CD4-positive, alpha-beta T cell treated with Interleukin-4 for 4 hours (primary cell): Measurements from ENCODE around the gene HYAL2.
"Not testable (repeated sequence)": the region's sequence is repeated elsewhere in the genome, so short reads cannot be mapped to it uniquely, and the experiment has no call there.

ENCODE experiments used
- DNase-seq: peaks from one replicate; pipeline ENCODE4 v3.0.0-alpha.2; 2020

HYAL2 gene

DNA sequence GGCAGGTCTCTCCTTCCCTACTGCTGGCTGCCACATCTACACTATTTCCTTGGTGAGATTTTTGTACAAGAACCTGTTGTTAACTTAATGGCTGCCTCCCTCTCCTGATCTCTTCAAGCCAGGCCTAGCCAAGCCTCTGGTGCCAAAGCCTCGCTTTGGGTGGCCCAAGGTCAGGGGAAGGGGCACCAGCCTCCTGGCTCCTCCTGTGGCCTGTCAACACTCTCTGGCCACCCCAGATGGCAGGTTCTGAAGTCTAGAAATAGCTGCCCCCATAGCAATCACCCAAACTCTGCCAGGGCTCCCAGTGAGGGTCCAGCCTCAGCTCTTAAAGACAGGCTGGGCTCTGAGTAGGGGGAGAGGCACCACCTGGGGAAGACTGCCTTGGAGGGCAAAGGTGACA lies 35.3 kb downstream of the HYAL2 start:
- no peak for DNase-seq

DNA sequence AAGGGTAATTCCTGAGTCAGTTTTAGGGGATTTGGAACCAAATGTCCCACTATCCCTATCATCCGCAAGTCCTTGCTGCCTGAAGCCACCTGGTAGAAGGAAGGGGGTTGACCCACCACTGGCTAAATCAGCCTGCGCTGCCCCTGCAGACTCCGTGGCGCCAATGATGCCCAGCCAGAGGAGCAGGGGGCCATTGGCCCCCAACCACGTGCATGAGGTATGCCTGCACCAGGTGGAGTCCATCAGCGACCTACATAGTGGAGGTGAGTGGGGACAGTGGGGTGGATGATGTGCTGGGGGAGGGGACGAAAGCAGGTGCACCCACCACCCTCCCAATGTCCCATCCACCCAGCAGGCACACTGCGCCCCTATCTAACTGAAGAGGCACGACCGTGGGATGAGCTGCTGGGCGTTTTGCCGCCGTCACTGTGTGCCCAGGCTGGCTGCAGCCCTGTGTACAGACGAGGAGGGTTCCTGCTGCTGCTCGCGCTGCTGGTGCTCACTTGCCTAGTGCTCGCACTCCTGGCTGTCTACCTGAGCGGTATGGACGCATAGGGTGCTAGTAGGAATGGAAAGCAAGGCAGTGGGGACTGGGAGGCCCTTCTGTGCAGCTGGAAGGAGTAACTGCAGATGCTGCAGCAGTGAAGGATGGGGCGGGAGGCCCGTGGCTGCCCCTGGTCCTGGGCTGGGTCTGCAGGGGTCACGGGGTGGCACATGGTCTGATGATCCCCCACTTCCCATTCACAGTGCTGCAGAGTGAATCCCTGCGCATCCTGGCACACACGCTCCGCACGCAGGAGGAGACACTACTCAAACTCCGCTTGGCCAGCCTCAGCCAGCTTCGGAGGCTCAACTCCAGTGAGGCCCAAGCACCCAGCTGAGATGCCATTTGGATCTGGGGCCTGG lies 36.0 kb downstream of the HYAL2 start:
- DNase-seq = no peak

DNA sequence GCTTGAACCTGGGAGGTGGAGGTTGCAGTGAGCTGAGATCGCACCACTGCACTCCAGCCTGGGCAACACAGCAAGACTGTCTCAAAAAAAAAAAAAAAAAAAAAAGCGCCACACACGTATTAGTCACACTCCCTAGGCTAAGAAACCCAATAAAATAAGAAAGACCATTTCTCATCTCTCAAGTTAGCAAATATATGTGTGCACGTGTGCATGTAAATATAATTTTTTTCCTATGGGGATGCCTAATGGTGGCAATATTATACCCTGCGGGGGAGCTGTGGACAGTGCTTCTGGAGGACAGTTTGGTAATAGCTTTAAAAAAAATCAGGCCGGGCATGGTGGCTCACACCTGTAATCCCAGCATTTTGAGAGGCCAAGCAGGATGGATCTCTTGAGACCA lies 38.4 kb downstream of the HYAL2 start:
- DNase-seq = not testable (repeated sequence)

DNA sequence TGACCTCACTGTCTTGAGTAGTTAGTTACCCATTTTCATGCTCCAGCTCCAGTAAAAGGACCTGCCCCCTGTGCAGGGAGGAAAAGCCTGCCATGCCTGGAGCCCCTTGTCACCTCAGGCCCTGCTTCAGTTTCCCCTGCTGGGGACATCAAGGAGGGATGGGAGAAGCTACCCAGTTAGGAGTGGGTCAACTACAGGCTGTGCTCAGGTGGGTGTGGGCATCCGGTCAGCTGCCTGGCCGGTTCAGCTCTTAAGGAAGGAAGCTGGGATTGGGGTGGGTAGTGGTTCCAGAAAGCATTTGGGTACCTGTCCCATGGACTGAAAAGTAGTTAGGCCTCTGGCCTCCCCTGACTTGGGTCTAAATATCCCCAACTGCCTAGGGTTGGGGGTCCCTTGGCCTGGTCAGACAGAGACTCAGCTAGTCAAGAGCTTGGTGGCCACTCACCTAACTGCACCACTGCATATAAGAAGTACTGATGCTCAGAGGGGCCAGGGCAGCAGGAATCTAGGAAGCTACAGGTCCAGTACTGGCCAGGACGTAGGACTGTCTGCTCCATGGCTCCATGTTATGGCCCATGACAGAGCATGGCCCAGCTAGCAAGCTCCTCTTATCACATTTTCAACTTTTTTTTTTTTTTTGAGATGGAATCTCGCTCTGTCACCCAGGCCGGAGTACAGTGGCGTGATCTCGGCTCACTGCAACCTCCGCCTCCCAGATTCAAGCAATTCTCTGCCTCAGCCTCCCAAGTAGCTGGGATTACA lies 43.1 kb downstream of the HYAL2 start:
- DNase-seq = no peak

DNA sequence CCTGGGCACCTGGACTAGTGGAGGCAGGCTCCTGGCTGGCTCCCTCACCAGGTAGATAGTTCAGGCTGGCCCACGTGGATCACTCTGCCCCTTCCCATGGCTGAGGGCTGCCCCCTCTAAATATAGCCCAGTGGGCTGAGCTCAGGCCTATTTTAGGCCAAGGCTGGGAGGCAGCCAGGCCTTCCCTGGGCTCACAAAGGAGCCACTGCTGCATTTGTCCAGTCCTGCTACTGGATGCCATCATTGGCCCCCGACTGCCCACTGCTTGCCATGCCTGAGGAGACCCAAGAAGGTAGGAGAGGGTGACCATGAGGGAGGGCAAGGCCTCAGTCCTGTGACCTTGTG lies 43.7 kb downstream of the HYAL2 start, which contains the start of gene LSMEM2:
Gene LSMEM2 (plus strand): TSS at position 208 of the 345 bp plus-strand sequence. CDS start 27 bp downstream, at position 235.
- no peak for DNase-seq

DNA sequence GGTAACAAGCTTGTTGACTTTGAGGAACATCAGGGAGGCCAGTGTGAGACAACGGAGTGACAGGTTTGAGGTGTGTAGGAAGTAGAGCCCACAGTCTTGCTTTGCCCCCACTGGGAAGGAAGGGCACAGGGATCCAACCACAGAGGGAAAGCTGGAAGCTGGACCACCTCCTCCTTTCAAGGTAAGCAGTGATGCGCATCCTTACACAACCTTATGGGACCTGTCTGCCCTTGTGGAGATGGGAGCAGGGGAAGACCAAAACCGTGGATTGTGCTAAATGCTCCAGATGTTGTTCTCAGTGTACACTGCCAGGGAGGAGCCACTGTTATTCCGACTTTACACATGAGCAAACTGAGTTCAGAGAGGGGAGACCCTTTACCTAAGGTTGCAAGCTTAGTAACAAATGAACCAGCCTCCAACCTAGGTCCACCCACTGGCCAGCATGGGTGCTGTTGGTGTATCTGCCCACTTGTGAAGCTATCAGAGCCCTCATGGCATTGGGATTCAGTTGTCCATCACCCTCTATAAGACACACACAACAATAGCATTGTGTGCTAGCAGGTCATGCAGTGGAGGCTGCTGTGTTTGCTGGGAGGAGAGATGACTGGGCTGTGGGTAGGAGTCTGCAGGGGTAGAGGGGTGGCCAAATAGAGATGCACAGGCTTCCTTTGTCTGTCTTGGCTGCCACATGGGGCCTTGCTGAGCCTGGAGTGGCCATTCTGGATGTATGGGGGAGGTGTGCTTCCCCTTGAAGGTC lies 44.2 kb downstream of the HYAL2 start:
- no peak for DNase-seq

DNA sequence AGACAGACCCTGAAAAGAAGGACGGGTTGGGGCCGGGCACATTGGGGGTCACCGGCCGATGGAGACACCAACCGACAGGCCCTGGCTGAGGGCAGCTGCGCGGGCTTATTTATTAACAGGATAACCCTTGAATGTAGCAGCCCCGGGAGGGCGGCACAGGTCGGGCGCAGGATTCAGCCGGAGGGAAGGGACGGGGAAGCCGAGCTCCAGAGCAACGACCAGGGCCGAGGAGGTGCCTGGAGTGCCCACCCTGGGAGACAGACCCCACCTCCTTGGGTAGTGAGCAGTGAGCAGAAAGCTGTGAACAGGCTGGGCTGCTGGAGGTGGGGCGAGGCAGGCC lies 45.8 kb downstream of the HYAL2 start:
- no peak for DNase-seq

DNA sequence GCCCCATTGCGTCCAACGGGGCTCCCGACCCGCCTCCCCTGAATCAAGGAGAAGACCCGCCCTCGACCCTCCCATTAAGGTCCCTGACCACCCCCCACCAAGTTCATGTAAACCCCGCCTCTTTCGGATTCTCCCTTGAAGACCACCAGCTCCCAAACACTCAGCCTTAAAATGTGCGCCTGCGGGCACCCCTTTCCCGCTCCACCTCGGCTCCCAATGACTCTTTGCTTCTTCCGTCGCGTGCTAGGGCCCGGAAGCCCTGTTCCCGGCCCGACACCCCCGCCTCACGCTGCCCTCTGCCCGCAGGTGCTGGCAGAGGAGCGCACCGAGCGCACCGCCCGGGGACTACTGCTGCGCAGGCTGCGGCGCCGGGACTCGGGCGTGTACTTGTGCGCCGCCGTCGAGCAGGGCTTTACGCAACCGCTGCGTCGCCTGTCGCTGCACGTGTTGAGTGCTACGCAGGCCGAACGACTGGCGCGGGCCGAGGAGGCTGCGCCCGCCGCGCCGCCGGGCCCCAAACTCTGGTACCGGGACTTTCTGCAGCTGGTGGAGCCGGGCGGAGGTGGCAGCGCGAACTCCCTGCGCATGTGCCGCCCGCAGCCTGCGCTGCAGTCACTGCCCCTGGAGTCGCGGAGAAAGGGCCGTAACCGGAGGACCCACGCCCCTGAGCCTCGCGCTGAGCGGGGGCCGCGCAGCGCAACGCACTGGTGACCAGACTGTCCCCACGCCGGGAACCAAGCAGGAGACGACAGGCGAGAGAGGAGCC lies 46.4 kb downstream of the HYAL2 start:
- no peak for DNase-seq

DNA sequence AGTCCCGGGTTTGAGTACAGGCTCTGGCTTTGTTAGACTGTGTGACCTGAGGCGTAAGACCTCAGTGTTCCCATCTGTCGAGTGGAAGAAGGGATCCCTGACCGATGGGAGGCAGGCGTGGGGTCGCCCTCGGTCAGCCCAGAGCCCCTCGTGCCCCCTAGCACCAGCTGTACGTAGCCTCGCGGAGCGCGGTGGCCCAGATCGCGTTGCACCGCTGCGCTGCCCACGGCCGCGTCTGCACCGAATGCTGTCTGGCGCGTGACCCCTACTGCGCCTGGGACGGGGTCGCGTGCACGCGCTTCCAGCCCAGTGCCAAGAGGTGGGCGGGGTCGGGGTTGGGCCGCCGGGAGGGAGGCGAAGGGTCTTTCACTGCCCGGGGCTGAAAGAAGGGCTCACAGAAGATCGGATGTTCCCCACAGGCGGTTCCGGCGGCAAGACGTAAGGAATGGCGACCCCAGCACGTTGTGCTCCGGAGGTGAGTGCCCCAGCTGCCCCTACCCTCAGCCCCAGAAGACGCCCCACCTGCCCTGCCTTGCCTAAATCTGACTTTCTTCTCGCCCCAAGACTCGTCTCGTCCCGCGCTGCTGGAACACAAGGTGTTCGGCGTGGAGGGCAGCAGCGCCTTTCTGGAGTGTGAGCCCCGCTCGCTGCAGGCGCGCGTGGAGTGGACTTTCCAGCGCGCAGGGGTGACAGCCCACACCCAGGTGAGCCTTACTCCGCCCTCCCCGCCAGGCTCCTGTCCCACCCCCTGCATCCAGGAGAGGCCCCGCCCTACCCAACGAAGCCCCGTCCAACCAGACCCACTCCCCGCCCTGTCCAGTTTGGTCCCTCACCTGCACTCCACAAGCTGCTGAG lies 47.2 kb downstream of the HYAL2 start:
- DNase-seq = no peak

DNA sequence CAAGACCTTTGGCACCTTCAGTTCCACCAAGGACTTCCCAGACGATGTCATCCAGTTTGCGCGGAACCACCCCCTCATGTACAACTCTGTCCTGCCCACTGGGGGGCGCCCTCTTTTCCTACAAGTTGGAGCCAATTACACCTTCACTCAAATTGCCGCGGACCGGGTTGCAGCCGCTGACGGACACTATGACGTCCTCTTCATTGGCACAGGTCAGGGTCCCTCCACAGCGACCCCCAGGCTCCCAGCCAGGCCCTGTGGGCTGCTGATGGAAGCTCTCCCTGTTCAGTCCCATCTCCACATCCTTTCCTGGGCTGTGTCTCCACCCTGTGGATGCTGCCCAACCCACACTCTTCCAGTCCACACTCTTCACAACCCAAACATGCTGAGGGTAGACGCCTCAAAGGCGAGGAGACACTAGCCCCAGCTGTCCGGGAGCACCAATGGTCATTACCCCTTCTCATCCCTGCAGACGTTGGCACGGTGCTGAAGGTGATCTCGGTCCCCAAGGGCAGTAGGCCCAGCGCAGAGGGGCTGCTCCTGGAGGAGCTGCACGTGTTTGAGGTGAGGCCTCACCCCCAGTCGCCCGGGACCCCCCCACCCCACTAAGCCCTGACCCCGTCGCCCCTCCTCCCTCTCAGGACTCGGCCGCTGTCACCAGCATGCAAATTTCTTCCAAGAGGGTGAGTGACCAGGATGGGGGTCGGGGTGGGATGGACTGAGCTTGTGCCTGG lies 48.0 kb downstream of the HYAL2 start:
- peak; percentile 57 for DNase-seq

DNA sequence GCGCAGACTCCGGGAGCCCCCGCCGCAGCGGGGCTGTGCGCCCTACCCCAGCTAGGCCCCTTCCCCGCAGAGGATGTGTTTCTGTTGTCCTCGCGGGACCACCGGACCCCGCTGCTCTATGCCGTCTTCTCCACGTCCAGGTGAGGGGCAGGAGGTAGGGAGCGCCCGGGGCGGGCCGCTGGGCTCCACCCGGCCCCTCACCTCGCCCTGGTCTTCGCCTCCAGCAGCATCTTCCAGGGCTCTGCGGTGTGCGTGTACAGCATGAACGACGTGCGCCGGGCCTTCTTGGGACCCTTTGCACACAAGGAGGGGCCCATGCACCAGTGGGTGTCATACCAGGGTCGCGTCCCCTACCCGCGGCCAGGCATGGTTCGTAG lies 48.9 kb downstream of the HYAL2 start:
- no peak for DNase-seq

DNA sequence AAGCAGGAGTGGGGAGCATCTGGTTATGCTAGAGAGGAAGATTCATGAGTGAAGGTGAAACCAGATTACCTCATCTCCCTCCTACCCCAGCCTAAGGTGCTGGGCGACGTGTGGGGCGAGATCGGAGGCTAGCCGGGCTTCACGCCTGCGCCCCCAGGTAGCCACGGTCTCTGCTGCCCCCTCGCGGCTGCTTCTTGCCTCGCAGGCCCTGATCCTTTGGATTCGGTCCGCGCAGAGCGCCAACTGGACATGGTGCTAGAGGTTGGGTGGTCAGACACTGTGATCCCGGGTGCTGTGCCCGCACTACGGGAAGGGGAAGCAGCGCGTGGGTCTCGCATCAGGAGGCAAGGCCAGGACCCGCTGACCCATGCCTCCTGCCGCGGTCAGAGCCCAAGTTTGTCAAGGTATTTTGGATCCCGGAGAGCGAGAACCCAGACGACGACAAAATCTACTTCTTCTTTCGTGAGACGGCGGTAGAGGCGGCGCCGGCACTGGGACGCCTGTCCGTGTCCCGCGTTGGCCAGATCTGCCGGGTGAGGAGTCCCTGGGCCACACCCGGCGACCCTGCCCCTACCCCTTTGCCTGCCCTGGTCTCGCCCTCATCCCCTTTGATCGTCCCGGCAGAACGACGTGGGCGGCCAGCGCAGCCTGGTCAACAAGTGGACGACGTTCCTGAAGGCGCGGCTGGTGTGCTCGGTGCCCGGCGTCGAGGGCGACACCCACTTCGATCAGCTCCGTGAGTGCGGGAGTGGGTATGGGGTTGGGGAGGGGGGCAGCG lies 49.4 kb downstream of the HYAL2 start:
- peak; percentile 74 for DNase-seq

DNA sequence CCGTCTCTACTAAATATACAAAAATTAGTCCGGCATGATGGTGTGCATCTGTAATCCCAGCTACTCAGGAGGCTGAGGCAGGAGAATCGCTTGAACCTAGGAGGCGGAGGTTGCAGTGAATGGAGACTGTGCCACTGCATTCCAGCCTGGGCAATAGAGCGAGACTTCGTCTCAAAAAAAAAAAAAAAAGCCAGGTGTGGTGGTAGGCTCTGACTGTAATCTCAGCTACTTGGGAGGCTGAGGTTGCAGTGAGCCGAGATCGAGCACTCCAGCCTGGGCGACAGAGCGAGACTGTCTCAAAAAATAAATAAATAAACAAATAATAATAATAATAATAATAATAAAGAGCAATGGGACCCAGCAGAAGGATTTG lies 50.0 kb downstream of the HYAL2 start:
- not testable (repeated sequence) for DNase-seq

DNA sequence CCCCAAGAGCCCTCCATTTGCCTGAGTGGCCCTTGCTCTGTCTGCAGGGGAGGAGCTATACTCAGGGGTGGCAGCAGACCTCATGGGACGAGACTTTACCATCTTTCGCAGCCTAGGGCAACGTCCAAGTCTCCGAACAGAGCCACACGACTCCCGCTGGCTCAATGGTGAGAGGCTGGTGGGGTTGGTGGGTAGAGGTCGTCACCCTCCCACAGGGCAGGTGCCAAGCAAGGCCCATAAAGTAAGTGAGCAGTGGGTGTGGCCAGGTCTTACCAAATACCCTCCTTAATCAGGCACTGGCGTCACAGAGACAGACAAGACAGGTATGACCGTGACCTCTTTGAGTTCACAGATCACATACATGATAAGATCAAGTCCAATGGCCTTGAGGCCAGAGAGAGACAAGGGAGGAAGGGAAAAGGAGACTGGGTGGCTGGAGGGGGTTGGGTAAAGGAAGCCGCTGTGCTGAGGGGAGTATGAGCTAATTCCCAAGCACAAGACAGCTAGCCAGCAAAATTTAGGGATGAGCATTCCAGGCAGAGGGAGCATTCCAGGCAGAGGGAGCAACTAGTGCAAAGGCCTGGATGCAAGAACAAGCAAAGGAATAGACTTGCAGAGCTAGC lies 51.1 kb downstream of the HYAL2 start:
- DNase-seq = no peak

DNA sequence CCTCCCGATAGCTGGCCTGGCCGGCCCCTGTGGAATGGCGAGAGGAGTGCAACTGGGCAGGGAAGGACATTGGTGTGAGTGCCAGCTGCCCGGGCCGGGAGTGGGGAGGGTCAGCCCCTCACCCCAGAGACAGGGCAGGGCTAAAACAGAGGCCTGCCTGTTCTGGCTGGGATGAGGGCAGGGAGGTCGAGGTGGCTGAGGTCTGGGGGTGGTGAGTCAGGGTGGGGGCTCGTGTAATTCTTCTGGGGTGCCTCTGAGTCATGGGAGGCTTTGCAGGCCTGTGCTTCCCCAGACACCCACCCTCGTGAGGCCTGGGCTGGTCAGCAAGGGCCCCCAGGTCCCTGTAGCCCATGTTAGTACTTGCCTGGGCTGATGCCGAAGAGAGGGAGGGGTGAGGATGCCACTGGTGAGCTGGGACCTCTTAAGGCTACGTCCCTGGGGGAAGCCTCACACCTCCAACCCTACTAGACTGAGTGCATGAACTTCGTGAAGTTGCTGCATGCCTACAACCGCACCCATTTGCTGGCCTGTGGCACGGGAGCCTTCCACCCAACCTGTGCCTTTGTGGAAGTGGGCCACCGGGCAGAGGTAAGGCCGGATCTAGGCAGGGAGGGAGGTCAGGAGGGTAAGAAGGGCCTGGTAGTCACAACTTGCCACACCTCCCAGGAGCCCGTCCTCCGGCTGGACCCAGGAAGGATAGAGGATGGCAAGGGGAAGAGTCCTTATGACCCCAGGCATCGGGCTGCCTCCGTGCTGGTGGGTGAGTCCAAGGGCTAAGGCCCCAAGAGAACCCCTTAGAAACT lies 51.9 kb downstream of the HYAL2 start:
- no peak for DNase-seq

DNA sequence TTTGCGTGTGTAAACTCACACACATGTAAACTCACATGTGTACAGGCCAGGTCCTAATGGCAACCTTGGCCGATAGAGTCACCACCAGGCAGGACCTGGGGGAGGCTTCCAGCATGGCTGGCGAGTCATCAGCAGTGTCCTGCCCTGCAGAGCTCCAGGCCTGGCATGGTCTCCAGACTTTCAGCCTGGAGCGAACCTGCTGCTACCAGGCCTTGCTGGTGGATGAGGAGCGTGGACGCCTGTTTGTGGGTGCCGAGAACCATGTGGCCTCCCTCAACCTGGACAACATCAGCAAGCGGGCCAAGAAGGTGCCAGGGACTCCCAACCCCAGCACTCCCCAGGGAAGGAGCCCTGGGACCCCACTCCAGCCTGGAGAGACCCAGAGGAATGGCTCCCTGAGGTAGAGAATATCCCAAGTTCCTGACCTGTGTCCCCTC lies 52.5 kb downstream of the HYAL2 start:
- no peak for DNase-seq

DNA sequence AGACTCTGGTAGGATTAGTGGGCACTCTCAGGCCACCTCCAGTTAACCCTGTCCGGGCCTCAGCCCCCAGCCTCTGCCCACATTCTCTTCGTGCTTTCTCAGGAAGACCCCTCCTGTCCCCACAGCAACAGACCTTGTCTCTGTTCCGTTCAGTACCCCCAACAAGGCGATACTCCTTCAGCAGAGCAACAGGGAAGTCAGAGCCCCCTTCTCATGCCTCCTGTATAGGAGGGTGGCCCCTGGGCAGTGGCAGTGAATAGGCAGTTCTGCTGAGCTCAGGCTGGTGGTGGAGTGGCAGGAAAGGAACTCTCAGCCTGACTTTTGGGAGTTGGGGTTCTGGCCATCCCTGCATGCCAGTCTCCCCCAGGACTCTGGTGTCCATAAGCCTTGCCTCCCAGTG lies 53.1 kb downstream of the HYAL2 start:
- DNase-seq = no peak

DNA sequence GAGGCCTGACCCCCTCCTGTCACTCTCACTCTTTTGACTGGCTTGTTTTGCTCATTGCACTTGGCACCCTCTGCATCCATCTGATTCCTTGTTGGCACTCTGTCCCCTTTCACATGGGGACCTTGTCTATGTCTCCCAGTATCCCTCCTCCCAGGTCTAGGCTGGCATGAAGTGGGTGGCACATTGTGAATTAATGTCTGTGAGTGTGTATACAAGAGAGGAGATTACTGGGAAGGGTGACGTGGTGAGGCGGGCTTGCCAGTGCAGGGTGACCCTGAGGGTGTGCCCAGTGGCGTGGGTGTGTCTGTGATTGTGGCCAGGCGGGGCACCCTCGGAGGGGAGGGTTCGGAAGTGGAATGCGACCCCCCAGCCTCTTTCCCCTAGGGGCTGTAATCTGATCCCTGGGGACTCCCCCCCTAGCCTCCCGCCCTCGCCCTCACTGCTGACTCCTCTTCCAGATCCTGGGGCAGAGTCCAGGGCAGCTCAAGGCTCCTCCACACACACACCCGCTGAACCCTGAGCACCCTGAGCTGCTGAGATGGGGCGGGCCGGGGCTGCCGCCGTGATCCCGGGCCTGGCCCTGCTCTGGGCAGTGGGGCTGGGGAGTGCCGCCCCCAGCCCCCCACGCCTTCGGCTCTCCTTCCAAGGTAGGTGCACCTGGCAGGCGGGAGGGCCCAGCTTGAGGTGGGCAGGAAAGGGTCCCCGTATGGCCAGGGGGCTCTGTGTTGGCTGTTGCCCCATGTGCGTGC lies 53.7 kb downstream of the HYAL2 start, which contains the start of gene SEMA3B:
Gene SEMA3B (plus strand): TSS at position 445 of the 749 bp plus-strand sequence. CDS start 94 bp downstream, at position 539.
- no peak for DNase-seq
